ENCODE data around the gene ZNF160.
"Not testable (repeated sequence)": the region's sequence is repeated elsewhere in the genome, so short reads cannot be mapped to it uniquely, and the experiment has no call there.

The ZNF160 gene

GRCh38 chr19:53123400-53123799 lies 20.2 kb upstream of the ZNF160 start:
- no peak overlapping the region for H3K27ac ChIP-seq (ENCODE audit: insufficient read depth, low read length, poor library complexity, severe bottlenecking)
- no peak overlapping the region for H3K4me3 ChIP-seq (ENCODE audit: insufficient read depth, low read depth, low read length, poor library complexity, severe bottlenecking)
- no peaks in the 10 kb centered on the region for H3K9me3 ChIP-seq (ENCODE audit: control insufficient read depth, low read length)
- no peaks in the 10 kb centered on the region for H3K27me3 ChIP-seq (replicated peaks; ENCODE audit: control insufficient read depth, insufficient read depth, low read length, poor library complexity, severe bottlenecking)
- no peak for DNase-seq
- no peaks in the 10 kb centered on the region for H3K4me1 ChIP-seq (ENCODE audit: control insufficient read depth, insufficient read depth, low read length, poor library complexity, severe bottlenecking)
- H3K36me3 ChIP-seq (ENCODE audit: control insufficient read depth, insufficient read depth, low read length) = no peaks in the 10 kb centered on the region

DNA sequence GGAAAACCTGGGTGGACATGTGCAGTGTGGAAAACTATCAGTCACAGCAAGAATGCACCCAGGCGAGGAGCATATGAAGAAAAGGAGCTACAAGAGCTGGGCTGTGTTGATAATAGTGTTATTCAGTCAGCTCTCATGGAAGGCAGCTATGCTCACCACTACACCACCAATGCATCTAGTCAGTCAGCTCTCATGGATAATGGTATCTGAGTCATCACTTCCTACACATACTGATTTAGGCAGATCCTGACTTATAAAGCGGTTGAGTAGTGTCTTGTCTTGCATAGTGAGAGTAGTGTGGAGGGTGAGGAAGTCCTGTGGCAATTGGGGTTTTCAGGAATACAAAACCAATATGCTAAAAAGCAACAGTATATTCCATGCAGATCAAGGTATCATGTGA lies 9.1 kb upstream of the ZNF160 start:
- Histone ChIP-seq H3K9me3 (ENCODE audit: control insufficient read depth, low read length) (no peaks in the 10 kb centered on the region), H3K36me3 (ENCODE audit: control insufficient read depth, insufficient read depth, low read length) (no peaks in the 10 kb centered on the region), H3K4me1 (ENCODE audit: control insufficient read depth, insufficient read depth, low read length, poor library complexity, severe bottlenecking) (no peaks in the 10 kb centered on the region), H3K27ac (ENCODE audit: insufficient read depth, low read length, poor library complexity, severe bottlenecking) (no peak overlapping the region), H3K4me3 (ENCODE audit: insufficient read depth, low read depth, low read length, poor library complexity, severe bottlenecking) (no peak overlapping the region), H3K27me3 (replicated peaks; ENCODE audit: control insufficient read depth, insufficient read depth, low read length, poor library complexity, severe bottlenecking) (no peaks in the 10 kb centered on the region)
- no peak for DNase-seq

GRCh38 chr19:53109527-53109926 lies 6.3 kb upstream of the ZNF160 start:
- Histone ChIP-seq H3K36me3 (ENCODE audit: control insufficient read depth, insufficient read depth, low read length) (no peaks in the 10 kb centered on the region), H3K4me1 (ENCODE audit: control insufficient read depth, insufficient read depth, low read length, poor library complexity, severe bottlenecking) (no peaks in the 10 kb centered on the region), H3K4me3 (ENCODE audit: insufficient read depth, low read depth, low read length, poor library complexity, severe bottlenecking) (no peak overlapping the region), H3K27ac (ENCODE audit: insufficient read depth, low read length, poor library complexity, severe bottlenecking) (no peak overlapping the region), H3K27me3 (replicated peaks; ENCODE audit: control insufficient read depth, insufficient read depth, low read length, poor library complexity, severe bottlenecking) (no peaks in the 10 kb centered on the region), H3K9me3 (ENCODE audit: control insufficient read depth, low read length) (no peaks in the 10 kb centered on the region)
- no peak for DNase-seq

GRCh38 chr19:53102756-53103233 lies 427 bp downstream of the ZNF160 start:
- peak in 2 of 3 donors; percentile 4 to 15 for DNase-seq
- Histone ChIP-seq H3K9me3 (ENCODE audit: control insufficient read depth, low read length) (no peaks in the 10 kb centered on the region), H3K27me3 (replicated peaks; ENCODE audit: control insufficient read depth, insufficient read depth, low read length, poor library complexity, severe bottlenecking) (no peaks in the 10 kb centered on the region), H3K4me1 (ENCODE audit: control insufficient read depth, insufficient read depth, low read length, poor library complexity, severe bottlenecking) (peaks cover 18% of the 10 kb centered on the region), H3K27ac (ENCODE audit: insufficient read depth, low read length, poor library complexity, severe bottlenecking) (peak overlapping the region; percentile 80), H3K4me3 (ENCODE audit: insufficient read depth, low read depth, low read length, poor library complexity, severe bottlenecking) (peak overlapping the region; percentile 85), H3K36me3 (ENCODE audit: control insufficient read depth, insufficient read depth, low read length) (peaks cover 5% of the 10 kb centered on the region)

- H3K36me3 ChIP-seq (ENCODE audit: control insufficient read depth, insufficient read depth, low read length) = peaks cover 9% of the 10 kb centered on the region
- no peak for DNase-seq
Measured at GRCh38 chr19:53102206-53102755, 941 bp downstream of the ZNF160 start.

DNA sequence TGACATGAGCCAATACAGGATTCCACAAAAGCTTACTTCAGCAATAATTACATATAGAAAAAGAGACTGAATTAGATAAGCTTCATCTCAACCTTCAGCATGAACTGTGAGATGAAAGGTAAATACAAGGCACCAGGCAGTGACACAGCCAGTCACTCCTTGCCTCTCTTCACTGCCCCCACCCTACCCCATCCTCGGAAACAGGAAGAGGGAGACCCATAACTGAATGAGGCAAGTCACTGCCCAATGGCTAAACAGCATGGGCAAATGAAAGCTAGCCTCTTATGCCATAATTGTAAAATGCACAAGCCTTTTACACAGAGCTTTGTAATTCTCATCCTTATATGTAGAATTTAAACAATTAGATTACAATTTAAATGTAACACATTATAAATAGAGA lies 1.7 kb downstream of the ZNF160 start:
- H3K4me1 ChIP-seq (ENCODE audit: control insufficient read depth, insufficient read depth, low read length, poor library complexity, severe bottlenecking) = peaks cover 18% of the 10 kb centered on the region
- no peaks in the 10 kb centered on the region for H3K9me3 ChIP-seq (ENCODE audit: control insufficient read depth, low read length)
- DNase-seq = no peak
- no peak overlapping the region for H3K4me3 ChIP-seq (ENCODE audit: insufficient read depth, low read depth, low read length, poor library complexity, severe bottlenecking)
- H3K27ac ChIP-seq (ENCODE audit: insufficient read depth, low read length, poor library complexity, severe bottlenecking) = no peak overlapping the region
- no peaks in the 10 kb centered on the region for H3K27me3 ChIP-seq (replicated peaks; ENCODE audit: control insufficient read depth, insufficient read depth, low read length, poor library complexity, severe bottlenecking)
- peaks cover 9% of the 10 kb centered on the region for H3K36me3 ChIP-seq (ENCODE audit: control insufficient read depth, insufficient read depth, low read length)

More at GRCh38 chr19:53102206-53102755, 941 bp downstream of the ZNF160 start:
- Histone ChIP-seq H3K4me3 (ENCODE audit: insufficient read depth, low read depth, low read length, poor library complexity, severe bottlenecking) (peak overlapping the region; percentile 85), H3K27ac (ENCODE audit: insufficient read depth, low read length, poor library complexity, severe bottlenecking) (peak overlapping the region; percentile 80), H3K4me1 (ENCODE audit: control insufficient read depth, insufficient read depth, low read length, poor library complexity, severe bottlenecking) (peaks cover 18% of the 10 kb centered on the region), H3K27me3 (replicated peaks; ENCODE audit: control insufficient read depth, insufficient read depth, low read length, poor library complexity, severe bottlenecking) (no peaks in the 10 kb centered on the region), H3K9me3 (ENCODE audit: control insufficient read depth, low read length) (no peaks in the 10 kb centered on the region)

DNA sequence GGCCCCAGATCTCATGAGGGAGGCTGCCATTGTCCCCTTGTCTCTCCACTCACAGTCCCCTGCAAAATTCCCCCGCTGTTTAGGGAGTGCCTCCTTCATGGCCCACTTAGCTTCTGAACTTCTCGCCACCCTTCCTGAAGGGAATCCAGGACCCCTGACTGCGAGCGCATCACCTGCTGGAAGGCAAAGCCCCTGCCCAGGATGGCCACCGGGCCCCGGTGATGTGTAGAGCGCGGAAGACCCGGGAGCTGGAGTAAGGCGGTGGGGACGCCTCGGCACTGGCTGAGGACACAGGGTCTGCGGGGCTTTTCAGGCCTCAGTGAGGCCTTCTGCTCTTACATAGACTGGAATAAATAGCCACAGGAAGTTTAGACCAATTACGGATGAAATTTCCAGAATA lies 4.7 kb downstream of the ZNF160 start:
- H3K9me3 ChIP-seq (ENCODE audit: control insufficient read depth, low read length); DNase-seq; H3K36me3 ChIP-seq (ENCODE audit: control insufficient read depth, insufficient read depth, low read length); H3K27me3 ChIP-seq (replicated peaks; ENCODE audit: control insufficient read depth, insufficient read depth, low read length, poor library complexity, severe bottlenecking); H3K27ac ChIP-seq (ENCODE audit: insufficient read depth, low read length, poor library complexity, severe bottlenecking); H3K4me3 ChIP-seq (ENCODE audit: insufficient read depth, low read depth, low read length, poor library complexity, severe bottlenecking): not testable (repeated sequence)
- H3K4me1 ChIP-seq (ENCODE audit: control insufficient read depth, insufficient read depth, low read length, poor library complexity, severe bottlenecking) = peaks cover 14% of the 10 kb centered on the region

DNA sequence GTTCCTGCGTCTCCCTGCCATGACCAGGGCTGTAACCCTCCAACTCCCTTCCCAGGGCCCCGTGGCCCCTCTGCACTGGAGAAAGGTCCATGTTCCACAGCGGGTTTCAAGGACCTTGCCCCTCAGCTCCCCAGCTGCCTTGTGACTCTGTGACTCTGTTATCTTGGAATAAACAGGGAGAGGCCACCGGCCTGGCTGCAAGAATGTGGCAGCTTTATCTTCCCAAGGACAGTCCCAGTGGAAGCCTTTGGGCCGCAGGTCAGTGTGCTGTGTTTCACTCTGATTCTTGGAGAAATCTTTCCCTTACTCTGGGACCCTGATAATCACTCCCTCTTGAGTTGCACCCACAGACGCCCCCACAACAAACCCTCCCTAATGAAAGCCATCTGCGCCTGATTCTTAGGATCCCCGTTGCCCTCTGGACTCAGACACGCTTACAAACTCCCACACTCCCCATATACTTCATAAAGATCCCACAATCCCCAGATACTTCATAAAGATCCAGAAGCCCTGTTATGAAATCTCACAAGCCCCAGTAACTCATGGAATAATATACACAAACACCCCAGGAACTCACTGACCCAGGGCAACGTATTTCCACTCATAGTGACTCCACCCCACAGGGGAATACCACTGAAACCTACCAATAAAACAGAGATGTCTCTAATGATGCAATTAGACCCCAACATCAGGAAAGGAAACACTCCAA lies 6.1 kb downstream of the ZNF160 start:
- not testable (repeated sequence) for H3K4me3 ChIP-seq (ENCODE audit: insufficient read depth, low read depth, low read length, poor library complexity, severe bottlenecking); H3K4me1 ChIP-seq (ENCODE audit: control insufficient read depth, insufficient read depth, low read length, poor library complexity, severe bottlenecking); H3K27ac ChIP-seq (ENCODE audit: insufficient read depth, low read length, poor library complexity, severe bottlenecking); H3K27me3 ChIP-seq (replicated peaks; ENCODE audit: control insufficient read depth, insufficient read depth, low read length, poor library complexity, severe bottlenecking); DNase-seq; H3K9me3 ChIP-seq (ENCODE audit: control insufficient read depth, low read length); H3K36me3 ChIP-seq (ENCODE audit: control insufficient read depth, insufficient read depth, low read length)

- H3K36me3 ChIP-seq (ENCODE audit: control insufficient read depth, insufficient read depth, low read length) = peaks cover 11% of the 10 kb centered on the region
- not testable (repeated sequence) for DNase-seq; H3K4me3 ChIP-seq (ENCODE audit: insufficient read depth, low read depth, low read length, poor library complexity, severe bottlenecking); H3K4me1 ChIP-seq (ENCODE audit: control insufficient read depth, insufficient read depth, low read length, poor library complexity, severe bottlenecking); H3K27me3 ChIP-seq (replicated peaks; ENCODE audit: control insufficient read depth, insufficient read depth, low read length, poor library complexity, severe bottlenecking); H3K9me3 ChIP-seq (ENCODE audit: control insufficient read depth, low read length); H3K27ac ChIP-seq (ENCODE audit: insufficient read depth, low read length, poor library complexity, severe bottlenecking)
Measured at GRCh38 chr19:53096579-53096978, 6.6 kb downstream of the ZNF160 start.

GRCh38 chr19:53094754-53095575 lies 8.3 kb downstream of the ZNF160 start:
- H3K27me3 ChIP-seq (replicated peaks; ENCODE audit: control insufficient read depth, insufficient read depth, low read length, poor library complexity, severe bottlenecking) = no peaks in the 10 kb centered on the region
- H3K27ac ChIP-seq (ENCODE audit: insufficient read depth, low read length, poor library complexity, severe bottlenecking) = no peak overlapping the region
- H3K4me1 ChIP-seq (ENCODE audit: control insufficient read depth, insufficient read depth, low read length, poor library complexity, severe bottlenecking) = no peaks in the 10 kb centered on the region
- H3K4me3 ChIP-seq (ENCODE audit: insufficient read depth, low read depth, low read length, poor library complexity, severe bottlenecking) = no peak overlapping the region
- no peak for DNase-seq
- no peaks in the 10 kb centered on the region for H3K9me3 ChIP-seq (ENCODE audit: control insufficient read depth, low read length)
- peaks cover 25% of the 10 kb centered on the region for H3K36me3 ChIP-seq (ENCODE audit: control insufficient read depth, insufficient read depth, low read length)
